Cardiac septum (tissue), 1 donor: ENCODE data around the gene CDC42BPB. TPM values are rescaled to one million over a fixed set of nuclear protein-coding genes. Genes with fewer than 3 reads are reported as not detected.
"Not testable (repeated sequence)": the region's sequence is repeated elsewhere in the genome, so short reads cannot be mapped to it uniquely, and the experiment has no call there.

Experiments
- DNase-seq: peaks from one replicate; pipeline ENCODE4 v3.0.0-alpha.2; 2020; ENCODE audit warnings: low spot score
- intact Hi-C: fragments of 100-400 bp; cut with DNase I; formaldehyde crosslinking; loops from one replicate; pipeline ENCODE4 v1.14.0; 2022
- total RNA-seq: library from RNA; stranded (reverse); fragmentation: NEBNext Ultra II Directional; extraction: Animal tissue kit (Norgen Biotek cat#: 25700); gene quantifications from one replicate; pipeline ENCODE4 v1.2.1, GENCODE V29; 2021
- donor health status: DM: no; HTN: no; CAD: no.

The CDC42BPB gene
- total RNA-seq, 1 donor from 2014 or later = 81.8 TPM

DNA sequence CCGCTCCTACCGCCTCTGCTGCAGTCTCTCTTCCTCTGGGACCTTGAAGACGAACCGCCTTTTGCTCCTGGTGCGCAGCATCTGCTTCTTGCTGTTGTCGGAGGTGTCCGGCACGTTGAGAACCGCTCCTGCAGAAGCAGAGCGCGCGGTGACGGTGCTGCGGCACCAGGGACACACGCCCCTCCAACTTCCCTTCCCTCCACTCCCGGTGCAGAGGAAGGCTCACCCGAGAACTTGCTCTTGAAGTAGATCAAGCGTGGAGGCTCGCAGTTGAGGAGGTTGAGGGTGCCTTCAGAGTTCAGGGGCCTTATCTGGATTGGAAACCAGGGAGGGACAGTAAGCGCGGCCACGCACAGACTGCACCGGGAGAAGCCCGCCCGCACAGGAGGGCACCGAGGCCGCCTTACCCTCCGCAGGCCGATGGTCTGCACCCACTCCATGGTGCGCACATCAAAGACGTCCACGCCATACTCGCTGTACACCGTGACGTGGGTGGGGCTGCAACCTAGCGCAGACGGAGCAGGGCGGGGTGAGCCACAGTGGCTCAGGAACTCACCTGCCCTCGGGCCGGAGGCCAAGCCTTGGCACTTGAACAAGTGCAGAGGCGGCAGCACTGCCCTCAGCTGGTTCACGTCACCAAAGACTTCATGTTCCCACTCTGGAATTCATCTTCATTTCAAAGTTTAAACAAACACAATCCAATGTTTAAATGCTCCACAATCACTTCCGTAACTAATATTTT lies 117.4 kb downstream of the CDC42BPB start:
- intact Hi-C loops = no loop called here
- DNase-seq = no peak

DNA sequence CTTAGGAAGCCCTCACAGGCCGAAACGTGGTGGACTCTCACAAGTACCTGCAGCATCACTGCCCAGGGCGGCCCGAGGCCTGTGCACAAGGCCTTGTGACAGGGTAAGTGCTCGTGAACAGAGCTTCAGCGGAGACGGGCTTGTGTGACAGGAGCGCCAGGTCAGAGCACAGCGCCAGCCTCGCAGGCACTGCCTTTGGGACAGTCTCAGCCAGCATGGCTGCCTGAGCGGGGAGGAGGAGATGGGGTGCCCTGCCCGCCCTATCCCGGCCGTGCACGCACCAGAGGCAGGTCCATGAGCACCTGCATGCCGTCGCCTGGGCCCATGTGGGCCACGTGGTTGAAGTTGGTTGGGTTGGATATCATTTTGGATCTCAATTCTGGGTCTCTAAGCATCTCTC lies 118.0 kb downstream of the CDC42BPB start:
- intact Hi-C loops = no loop called here
- DNase-seq = no peak

GRCh38 chr14:102938191-102938590 lies 119.2 kb downstream of the CDC42BPB start:
- DNase-seq = no peak
- intact Hi-C loops = no loop called here

- DNase-seq = no peak
These were observed 119.8 kb downstream of the CDC42BPB start for GRCh38 chr14:102937331-102938175.

GRCh38 chr14:102935756-102936155 lies 121.6 kb downstream of the CDC42BPB start:
- intact Hi-C loops = no loop called here
- DNase-seq = no peak

More at GRCh38 chr14:102937331-102938175, 119.8 kb downstream of the CDC42BPB start:
- intact Hi-C loops = no loop called here

- intact Hi-C loops = no loop called here
- DNase-seq = no peak
These were observed 123.6 kb downstream of the CDC42BPB start for GRCh38 chr14:102933618-102934231.

DNA sequence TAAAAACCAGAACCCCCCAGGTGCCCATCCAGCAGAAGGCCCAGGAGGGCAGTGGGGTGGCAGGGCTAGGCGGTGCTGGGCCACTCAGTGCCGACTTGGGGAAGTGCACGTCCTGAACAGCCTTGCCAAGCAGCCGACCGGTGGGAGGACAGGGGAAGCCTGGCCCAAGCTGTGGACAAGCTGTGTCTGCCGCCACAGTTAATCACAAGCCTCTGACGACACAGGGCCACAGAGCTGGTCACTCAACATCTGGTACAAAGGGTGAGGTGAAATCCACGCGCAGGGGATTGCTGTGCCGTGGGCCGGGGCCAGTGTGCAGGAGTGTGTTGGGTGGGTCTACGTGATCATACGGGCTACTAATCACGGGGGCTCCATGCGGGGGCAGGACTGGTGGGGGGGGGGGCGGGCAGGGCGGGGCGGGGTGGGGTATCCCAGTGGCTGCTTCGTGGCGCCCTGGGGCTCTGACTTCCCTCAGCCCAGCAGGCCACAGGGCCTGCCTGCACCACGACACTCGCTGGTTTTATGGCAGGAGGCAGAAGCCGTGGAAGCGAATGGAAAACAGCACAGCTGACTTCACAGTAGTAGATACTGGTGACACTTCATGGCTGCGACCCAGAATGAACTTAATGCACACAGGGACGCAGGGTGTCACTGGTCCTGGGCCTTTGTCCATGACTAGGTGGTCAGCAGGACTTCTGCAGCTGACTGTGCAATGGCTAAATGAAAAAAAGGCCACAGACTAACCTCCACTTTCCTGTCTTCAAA lies 124.7 kb downstream of the CDC42BPB start:
- intact Hi-C loops = no loop called here
- no peak for DNase-seq

DNA sequence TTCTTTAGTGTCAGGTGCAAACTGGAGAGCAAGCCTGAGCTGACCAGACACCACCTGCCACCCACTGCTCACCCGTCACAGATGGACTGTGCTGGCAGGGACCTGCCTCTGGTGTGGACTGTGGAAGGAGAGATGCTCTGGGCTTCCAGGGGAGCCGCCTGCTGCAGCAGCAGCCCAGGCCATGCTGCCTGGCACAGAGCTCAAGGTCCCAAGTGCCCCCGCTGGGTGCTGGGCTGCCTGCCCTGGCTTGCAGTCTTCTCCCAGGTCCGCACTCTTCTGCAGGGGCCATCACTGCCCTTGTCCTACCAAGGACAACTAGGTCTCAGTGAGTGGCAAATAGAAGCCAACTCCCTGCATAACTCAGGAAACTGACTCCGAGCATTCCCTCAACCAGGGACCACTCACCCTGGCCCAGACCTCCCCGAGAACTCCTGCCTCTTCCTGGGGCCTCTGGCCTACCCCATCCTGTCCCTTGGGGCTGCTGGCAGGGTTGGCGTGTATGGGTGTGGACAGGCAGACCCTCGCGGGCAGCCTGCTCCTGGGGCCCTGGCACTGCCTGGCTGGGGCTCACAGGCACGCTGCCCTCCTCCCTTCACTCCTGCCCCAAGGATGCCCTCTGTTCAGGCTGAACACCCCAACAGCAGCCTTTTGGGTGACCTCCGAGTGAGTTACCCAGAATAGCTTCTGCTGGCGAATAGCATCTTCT lies 125.6 kb downstream of the CDC42BPB start:
- intact Hi-C loops = no loop called here
- DNase-seq = no peak

DNA sequence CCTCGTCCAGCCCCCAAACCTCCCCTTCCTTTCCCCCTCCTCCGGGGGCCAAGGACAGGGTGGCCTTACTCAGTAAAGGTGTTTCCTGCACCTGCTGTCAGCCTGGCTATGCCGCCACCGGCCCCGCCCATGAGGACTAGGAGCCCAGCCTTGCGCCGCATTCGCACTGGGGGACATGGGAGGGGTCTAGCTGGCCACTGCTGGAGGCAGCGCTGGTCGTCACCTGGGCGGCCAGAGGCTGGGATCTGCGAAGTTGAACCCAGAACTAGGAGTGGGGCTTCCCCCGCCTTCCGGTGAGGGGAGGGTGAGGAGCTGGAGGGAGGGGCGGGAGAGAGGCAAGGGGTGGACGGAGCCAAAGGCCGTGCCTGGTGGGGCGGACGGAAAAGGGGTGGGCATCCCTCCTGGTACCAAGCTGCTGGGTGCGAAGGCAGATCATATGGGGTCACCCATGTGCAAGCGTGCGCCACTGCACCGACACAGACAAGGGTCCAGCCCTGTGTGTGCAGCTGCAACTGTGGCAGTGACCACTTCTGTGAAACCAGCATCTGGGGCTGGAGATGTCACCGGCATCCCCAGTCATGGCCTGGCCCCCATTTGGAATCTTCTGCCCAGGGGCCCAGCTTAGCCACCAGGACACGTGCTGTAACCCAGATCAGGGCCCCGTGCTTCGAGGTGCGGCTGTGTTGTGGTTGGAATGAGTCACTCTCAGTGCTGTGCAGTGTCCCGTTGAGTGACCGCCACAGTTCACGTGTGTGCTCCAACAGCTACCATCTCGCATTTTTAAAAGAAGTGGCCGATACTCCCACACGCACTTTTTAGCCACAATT lies 126.4 kb downstream of the CDC42BPB start:
- DNase-seq = no peak

GRCh38 chr14:102930138-102930752 lies 127.1 kb downstream of the CDC42BPB start:
- no peak for DNase-seq
- intact Hi-C loops = no loop called here

More for the DNA sequence above, 126.4 kb downstream of the CDC42BPB start:
- intact Hi-C loops = no loop called here

GRCh38 chr14:102929241-102930137 lies 127.9 kb downstream of the CDC42BPB start:
- DNase-seq = no peak
- intact Hi-C loops = no loop called here

DNA sequence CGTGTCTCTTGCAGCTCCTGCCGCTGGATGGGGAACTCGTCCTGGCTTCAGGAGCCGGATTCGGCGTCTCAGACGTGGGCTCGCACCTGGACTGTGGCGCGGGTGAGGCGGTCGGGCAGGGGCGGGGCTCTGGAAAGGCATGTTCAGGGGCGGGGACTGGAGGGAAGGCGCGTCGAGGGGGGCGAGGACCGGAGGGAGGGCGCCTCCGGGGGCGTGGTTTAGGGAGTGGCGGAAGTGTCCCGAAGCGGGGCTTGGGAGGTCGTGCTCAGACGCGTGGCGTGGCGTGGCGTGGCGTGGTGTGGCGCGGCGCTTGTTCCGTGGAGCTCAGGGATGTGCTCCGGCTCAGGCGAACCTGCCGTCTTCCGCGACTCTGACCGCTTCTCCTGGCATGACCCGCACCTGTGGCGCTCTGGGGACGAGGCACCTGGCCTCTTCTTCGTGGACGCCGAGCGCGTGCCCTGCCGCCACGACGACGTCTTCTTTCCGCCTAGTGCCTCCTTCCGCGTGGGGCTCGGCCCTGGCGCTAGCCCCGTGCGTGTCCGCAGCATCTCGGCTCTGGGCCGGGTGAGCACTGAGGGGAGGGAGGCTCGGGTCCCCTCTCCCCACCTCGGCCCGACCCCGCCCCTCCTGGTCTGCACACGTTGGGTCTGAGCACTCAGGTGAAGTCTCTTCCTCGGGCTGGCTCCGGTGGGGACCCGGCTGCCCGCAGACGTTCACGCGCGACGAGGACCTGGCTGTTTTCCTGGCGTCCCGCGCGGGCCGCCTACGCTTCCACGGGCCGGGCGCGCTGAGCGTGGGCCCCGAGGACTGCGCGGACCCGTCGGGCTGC lies 128.7 kb downstream of the CDC42BPB start:
- intact Hi-C loops = no loop called here
- no peak for DNase-seq

GRCh38 chr14:102927878-102928411 lies 129.4 kb downstream of the CDC42BPB start:
- intact Hi-C loops = no loop called here
- no peak for DNase-seq

- no peak for DNase-seq
- intact Hi-C loops = no loop called here
These were observed 129.9 kb downstream of the CDC42BPB start for GRCh38 chr14:102927346-102927877.

- intact Hi-C loops, DNase-seq: not testable (repeated sequence)
These were observed 130.5 kb downstream of the CDC42BPB start for GRCh38 chr14:102926840-102927239.
